IPS DF 19.7 (cell line): ENCODE data around the gene ACP4.
A peak's percentile ranks its signal among the peaks of the same experiment; 100 is the strongest.
"Not testable (repeated sequence)": the region's sequence is repeated elsewhere in the genome, so short reads cannot be mapped to it uniquely, and the experiment has no call there.

Source experiments
- DNase-seq: peaks from one replicate; pipeline ENCODE4 v3.0.0-alpha.2; 2013; ENCODE audit warnings: low read depth, low spot score

ACP4 gene

GRCh38 chr19:50797429-50797780, 7.2 kb downstream of the ACP4 start:
- no peak for DNase-seq

DNA sequence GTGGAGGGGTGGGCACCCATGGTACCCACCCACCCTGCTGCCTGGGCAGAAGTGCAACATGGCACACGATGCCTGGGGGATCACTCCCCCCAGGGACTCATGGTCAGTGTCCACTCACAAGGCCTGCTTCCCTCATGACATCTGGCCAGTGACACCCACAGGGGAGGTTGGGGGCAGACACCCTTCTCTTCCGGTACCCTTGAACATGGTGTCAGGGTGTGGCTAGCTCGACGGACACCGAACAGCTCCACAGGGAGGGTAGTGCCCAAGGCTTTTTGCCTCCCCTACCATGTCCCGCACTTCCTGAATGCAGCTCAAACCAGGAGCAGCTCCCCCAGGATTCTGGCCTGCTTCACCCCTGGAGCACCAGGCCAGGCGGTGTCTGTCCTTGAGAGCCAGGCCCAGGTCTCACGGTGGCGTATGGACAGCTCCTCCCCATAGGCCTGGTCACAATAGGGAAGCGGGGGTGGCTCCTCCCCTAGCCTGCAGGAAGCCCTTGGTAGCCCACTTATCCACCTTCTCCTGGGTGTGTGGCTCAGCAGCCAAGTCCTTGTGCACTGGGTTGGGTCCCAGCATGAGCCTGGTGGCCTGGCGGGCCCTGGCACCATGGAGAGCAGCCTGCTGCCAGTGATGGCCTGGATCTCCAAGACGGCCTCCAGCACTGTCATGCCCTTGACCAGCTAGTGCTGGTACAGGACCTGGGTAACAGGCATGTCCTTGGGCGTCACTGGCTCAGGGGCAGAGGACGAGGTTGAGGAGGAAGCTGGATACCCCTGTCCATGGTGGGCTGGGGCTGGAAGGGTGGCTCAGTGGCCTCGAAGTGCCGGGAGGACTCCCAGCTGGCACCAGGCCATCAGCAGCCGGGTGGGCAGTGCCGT, 7.8 kb downstream of the ACP4 start:
- no peak for DNase-seq

DNA sequence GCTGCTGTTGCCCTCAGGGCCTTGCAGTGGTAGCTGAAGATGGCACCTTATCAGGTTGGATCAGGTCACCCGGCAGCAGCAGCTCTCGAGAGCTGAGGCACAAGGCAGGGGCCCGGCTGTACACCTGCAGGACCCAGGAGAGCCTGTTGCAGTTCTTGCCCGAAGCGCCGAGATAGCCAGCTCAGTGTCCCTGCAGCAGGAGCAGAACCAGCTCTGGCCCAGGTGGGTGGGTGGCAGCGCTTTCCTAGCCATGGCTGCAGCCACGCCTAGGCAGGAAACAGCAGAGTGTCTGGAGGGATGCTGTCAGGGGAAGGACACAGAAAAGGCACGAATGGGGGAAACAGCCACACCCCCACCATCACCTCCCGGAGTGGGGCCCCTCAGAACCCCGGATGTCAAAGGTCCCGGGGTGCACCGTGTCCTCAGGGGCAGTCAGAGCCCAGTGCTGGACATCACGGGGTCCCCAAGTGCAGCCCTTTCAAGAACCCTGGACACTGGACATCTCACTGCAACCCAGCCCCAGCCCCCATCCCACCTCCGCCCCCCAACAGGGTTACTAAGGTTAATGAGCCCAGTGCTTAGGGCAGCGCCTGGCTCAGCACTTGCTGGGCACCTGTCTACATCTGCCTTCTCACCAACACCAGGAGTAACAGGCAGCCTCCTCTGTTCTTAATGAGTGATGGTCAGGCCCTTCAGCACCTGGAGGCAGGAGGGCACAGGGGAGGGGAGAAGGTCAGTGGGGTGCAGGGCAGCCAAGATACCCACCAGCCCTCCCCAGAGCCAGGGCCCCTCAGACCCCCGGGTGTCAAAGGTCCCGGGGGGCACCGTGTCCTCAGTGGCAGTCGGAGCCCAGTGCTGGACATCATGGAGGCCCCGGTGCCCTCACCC, 8.7 kb downstream of the ACP4 start:
- no peak for DNase-seq

GRCh38 chr19:50799547-50799851, 9.3 kb downstream of the ACP4 start:
- DNase-seq, result no peak

DNA sequence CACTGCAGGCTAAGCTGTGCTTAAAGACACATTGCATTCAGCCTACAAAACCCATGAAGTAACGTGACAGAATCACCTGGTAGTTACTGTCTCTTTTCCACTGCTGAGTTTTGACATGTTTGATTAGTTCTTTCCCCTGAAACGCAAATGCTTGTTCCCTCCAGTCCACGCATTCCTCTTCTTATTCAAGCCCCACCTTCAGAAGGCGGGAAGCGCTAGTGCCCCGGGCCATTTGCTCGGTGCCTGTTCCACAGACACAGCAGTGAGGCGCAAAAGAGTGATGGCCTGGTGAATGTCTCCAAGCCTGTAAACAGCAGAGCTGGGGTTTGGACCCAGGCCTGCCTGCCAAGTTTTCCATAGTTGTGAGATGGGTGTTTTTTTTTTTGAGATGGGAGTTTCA, 10.9 kb downstream of the ACP4 start:
- DNase-seq, result no peak

DNA sequence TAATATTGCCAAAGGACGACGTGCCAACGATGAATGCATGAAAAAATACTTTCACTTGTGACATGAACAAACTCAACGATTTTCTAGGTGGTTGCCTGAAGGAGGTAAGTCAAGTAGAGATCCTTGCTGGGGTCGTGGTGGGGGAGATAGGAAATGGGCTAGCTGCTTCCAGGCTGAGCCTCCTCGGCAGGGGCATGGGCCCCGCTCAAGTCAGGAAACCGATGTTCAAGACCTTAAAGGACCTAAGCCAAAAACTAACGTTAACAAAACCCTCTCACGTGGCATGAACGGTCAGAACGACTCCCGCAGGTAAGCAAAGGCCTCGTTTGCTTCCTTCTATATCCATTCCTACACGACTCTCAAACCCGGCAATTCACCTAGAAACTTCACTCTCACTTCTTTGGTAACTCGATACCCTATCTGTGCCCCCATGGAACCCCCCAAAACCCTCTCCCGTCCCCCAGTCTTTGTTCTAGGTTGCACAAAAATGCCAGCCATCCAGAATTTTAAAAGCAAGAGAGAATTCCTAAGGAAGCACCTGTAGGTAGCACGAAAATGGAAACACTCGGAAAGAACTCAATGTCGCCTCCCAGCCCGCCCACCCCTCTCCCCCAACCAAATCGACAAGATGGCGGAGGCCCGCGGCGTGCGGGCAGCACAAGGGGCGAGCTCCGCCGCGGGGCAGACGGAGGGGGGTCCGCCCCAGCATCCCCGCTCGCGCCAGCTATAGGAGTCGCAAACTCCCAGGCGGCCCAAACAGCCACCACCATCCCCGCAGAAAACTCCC, 13.6 kb downstream of the ACP4 start:
- DNase-seq, result no peak

GRCh38 chr19:50804420-50805272, 14.4 kb downstream of the ACP4 start:
- DNase-seq, result peak; percentile 86

GRCh38 chr19:50808856-50809255, 18.6 kb downstream of the ACP4 start:
- no peak for DNase-seq

- not testable (repeated sequence) for DNase-seq
Observed at GRCh38 chr19:50811622-50812238, 21.5 kb downstream of the ACP4 start.

- DNase-seq, result no peak
Observed at GRCh38 chr19:50812474-50812873, 22.3 kb downstream of the ACP4 start.

DNA sequence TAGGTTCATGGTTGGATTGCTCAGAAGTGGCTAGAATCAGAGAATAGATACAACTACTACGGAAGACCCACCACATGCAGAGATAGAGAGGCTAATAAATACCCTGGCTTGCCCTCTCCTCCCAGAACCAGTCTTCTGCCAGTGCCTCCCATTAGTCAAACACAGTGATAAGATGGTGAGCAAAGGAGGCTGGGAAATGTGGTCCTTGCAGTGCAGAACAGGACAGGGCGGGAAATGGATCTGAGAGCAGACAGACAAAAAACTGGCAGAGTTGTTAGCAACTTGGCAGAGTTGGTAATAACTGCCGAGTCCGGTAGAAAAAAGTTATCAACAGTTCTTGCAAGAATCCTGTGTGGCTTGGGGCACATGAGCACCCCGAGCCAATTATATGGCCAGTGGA, 24.7 kb downstream of the ACP4 start:
- DNase-seq, result no peak

- no peak for DNase-seq
Observed at GRCh38 chr19:50815439-50815838, 25.2 kb downstream of the ACP4 start.

GRCh38 chr19:50817941-50818858, 28.0 kb downstream of the ACP4 start:
- DNase-seq, result no peak

DNA sequence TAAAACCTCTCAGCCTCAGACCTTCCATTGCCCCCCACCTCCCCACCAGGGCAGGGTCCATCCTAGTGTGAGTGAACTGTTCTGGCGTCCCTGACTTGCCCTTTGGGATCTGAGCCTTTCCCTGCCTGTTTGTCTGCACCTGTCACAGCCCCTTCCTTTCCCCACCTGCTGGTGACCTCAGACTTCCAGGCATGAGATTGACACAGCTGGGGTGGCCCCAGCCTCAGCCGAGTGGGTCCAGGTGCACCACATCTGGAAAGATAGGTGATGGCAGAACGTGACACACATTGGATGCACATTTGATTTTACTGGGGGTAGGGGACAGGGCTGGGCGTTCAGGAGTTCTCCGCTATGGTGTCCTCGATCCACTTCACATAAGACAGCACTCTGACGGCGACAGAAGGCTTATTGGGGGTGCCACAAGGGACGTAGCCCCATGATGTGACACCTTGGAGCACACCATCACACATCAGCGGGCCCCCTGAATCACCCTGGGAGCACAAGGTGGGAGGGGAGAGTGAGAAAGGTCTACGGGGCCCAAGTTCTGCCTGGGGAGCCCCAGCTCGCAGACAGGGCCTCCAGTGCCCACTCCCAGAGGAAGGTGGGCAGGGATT, 28.8 kb downstream of the ACP4 start:
- no peak for DNase-seq

DNA sequence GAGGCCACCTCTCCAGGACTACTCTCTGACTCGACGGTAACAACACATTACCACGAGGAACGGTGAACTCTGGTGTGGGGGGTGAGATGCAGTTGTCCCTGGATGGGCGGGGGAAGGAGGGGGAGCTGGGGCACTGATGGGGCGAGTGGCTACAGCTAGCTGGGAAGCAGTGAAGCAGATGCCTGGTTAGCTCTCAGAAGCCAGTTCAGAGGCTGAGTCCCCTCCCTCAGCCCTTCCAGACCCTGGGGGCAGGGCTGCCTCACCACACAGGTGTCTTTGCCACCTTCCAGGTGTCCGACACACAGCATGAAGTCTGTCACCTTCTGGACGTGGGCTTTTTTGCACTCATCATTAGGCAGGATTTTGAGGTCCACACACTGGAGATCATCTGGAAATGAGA, 29.4 kb downstream of the ACP4 start:
- no peak for DNase-seq

DNA sequence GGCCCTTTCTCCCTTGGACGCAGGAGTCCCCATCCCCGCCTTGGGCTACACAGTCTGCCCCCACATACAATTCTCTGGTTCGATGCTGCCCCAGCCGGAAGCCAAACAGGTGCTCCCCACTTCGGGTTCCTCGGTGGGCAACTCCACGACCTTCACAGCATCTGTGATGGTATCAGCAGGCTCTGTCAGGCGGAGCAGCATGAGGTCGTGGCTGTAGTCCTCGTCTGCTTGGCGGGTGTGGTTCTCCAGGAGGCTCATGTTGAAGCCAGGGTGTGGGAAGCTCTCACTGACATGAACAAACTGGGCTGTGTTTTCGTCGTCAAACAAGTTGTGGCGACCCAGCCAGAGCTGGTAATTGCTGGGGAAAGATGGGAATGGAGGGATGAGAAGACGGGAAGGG, 29.9 kb downstream of the ACP4 start:
- no peak for DNase-seq

DNA sequence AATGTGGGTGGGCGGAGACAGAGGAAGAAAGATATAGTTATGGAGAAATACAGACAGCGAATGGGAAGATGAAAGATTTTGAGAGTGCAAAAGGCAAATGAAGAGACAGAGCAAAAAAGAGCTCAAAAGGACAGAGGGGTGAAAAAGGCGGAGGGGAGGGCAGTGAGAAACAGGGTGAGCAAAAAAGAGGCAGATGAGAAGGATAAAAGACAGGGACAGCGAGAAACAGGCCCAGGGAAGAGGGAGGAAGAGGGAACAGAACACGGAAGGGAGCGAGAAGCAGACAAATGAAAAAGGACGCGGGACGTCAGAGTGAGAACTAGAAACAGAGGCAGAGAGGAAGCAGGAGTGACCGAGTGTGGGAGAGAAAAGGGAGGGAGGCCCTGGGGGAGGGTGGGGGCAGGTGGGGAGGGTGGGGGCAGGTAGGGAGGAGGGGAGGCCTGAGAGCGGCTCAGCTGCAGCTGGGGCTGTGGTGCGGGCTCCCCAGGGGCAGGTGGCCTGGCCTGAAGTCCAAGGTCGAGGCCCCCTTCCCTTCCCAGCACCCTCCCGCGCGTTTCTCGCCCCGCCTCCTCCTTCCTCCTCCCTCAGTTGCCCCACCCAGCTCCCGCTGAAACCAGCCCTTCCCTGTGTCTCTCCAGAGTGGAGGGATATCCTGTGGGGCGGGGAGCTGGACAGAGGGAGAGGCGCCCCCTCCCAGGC, 30.5 kb downstream of the ACP4 start:
- no peak for DNase-seq

- DNase-seq, result no peak
Observed at GRCh38 chr19:50821248-50821612, 31.0 kb downstream of the ACP4 start.

GRCh38 chr19:50821622-50822021, 31.4 kb downstream of the ACP4 start:
- no peak for DNase-seq
